ENCODE results near the gene ZNF467. TPM values are rescaled to one million over a fixed set of nuclear protein-coding genes. Genes with fewer than 3 reads are reported as not detected.

The ZNF467 gene
- total and polyA plus RNA-seq, 9 donors, result 2.3 to 23.7 (median 11.4) TPM

DNA sequence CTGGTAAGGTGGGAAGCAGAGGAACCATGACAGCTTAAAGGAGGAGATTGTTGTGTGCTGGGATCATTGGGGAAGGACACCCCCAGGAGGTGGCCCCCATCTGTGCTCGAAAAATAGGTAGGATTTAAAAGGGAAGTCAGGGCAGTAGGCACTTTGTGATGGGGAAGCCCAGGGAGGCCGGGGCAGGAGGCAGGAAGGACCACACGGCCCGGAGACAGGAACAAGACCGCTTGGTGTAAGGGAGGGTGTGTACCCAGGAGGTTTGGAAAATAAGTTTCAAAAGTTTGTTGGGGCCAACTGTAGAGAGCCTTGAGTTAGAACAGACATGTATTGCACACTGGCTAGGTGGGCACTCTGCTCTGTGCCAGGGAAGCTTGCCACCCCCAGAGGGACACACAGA lies 20.7 kb downstream of the ZNF467 start:
- no peak for DNase-seq
- no peaks in the 10 kb centered on the region for H3K36me3 ChIP-seq
- no peaks in the 10 kb centered on the region for H3K27me3 ChIP-seq
- 77 to 88% (median 85%) methylated on average over 5 of the region's 5 CpGs for WGBS, 3 donors
- intact Hi-C loops (cut with DNase I), result no loop called here
- no peaks in the 10 kb centered on the region for H3K9me3 ChIP-seq
- no peaks in the 10 kb centered on the region for H3K4me1 ChIP-seq (ENCODE audit: insufficient read depth)
- no peak overlapping the region for H3K4me3 ChIP-seq
- no peak for TF ChIP-seq CTCF (IDR thresholded peaks at IDR 0.05)
- no peak for TF ChIP-seq EP300 (IDR thresholded peaks at IDR 0.05)
- TF ChIP-seq POLR2A (IDR thresholded peaks at IDR 0.05), result no peak
- H3K27ac ChIP-seq, result no peak overlapping the region

DNA sequence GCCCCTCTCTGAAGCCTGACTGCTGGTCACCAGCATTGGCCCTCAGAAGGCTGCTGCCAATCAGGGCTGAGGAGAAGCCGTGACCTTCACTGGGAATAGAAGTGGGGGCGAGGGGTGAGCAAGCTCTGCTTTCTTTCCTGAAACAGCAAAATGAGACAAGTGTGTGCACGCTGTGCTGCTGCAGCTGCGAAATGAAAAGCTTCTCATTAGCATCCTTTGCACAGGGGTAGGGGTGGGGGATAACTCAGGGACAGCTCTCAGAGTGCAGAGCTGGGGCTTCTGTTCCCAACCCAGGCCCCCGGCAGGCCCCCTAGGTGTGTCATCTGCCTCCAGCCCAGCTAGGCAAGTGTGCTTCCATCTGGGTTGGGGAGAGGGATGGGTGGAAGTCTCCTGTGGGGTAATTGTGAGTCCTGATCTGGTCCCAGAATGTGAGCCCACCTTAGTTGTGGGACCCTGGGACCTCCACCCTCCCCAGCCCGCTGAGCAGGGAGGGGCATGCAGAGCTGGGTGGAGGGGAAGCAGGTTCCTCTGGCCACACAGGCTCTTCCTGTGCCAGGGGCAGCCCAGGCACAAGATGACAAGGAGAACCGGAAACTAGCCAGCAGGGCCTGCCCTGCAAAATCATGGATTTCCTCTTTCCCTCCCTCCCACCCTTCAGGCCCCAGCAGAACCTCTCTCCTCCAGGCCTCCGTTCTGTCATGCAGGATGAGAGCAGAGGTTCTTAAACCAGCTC lies 22.2 kb downstream of the ZNF467 start:
- Histone ChIP-seq H3K4me3 (no peak overlapping the region), H3K36me3 (no peaks in the 10 kb centered on the region), H3K9me3 (no peaks in the 10 kb centered on the region), H3K27me3 (no peaks in the 10 kb centered on the region), H3K4me1 (ENCODE audit: insufficient read depth) (no peaks in the 10 kb centered on the region), H3K27ac (no peak overlapping the region)
- no peak for DNase-seq
- intact Hi-C loops (cut with DNase I), result no loop called here
- TF ChIP-seq CTCF (IDR thresholded peaks at IDR 0.05), result no peak
- 55 to 80% (median 68%) methylated on average over 8 of the region's 8 CpGs for WGBS, 3 donors

GRCh38 chr7:149750122-149750845 lies 23.1 kb downstream of the ZNF467 start:
- 93 to 95% (median 94%) methylated on average over 9 of the region's 9 CpGs for WGBS, 3 donors
- DNase-seq, result no peak
- no peak for TF ChIP-seq EP300 (IDR thresholded peaks at IDR 0.05)
- no peak overlapping the region for H3K4me3 ChIP-seq
- H3K4me1 ChIP-seq (ENCODE audit: insufficient read depth), result no peaks in the 10 kb centered on the region
- no peak overlapping the region for H3K27ac ChIP-seq
- H3K27me3 ChIP-seq, result no peaks in the 10 kb centered on the region
- no peaks in the 10 kb centered on the region for H3K36me3 ChIP-seq
- intact Hi-C loops (cut with DNase I), result no loop called here
- H3K9me3 ChIP-seq, result no peaks in the 10 kb centered on the region

GRCh38 chr7:149748076-149748874 lies 25.1 kb downstream of the ZNF467 start:
- no peak overlapping the region for H3K27ac ChIP-seq
- no peaks in the 10 kb centered on the region for H3K36me3 ChIP-seq
- no peak for DNase-seq
- H3K4me1 ChIP-seq (ENCODE audit: insufficient read depth), result no peaks in the 10 kb centered on the region
- no peaks in the 10 kb centered on the region for H3K9me3 ChIP-seq
- intact Hi-C loops (cut with DNase I), result no loop called here
- H3K27me3 ChIP-seq, result no peaks in the 10 kb centered on the region
- WGBS, 3 donors, result 35 to 41% (median 35%) methylated on average over 9 of the region's 9 CpGs
- no peak for TF ChIP-seq CTCF (IDR thresholded peaks at IDR 0.05)
- TF ChIP-seq EP300 (IDR thresholded peaks at IDR 0.05), result no peak
- TF ChIP-seq POLR2A (IDR thresholded peaks at IDR 0.05), result no peak
- H3K4me3 ChIP-seq, result no peak overlapping the region

Measured in ovary (tissue), 9 donors.